Measurements from ENCODE around the gene PLPPR2.
"Not testable (repeated sequence)": the region's sequence is repeated elsewhere in the genome, so short reads cannot be mapped to it uniquely, and the experiment has no call there.

Gene PLPPR2, protein sequence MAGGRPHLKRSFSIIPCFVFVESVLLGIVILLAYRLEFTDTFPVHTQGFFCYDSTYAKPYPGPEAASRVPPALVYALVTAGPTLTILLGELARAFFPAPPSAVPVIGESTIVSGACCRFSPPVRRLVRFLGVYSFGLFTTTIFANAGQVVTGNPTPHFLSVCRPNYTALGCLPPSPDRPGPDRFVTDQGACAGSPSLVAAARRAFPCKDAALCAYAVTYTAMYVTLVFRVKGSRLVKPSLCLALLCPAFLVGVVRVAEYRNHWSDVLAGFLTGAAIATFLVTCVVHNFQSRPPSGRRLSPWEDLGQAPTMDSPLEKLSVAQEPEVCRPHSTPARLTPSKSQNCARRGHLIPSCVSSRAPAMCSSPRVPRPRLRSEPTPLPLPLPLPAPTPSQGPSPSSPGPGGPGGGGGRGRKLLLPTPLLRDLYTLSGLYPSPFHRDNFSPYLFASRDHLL

DNA sequence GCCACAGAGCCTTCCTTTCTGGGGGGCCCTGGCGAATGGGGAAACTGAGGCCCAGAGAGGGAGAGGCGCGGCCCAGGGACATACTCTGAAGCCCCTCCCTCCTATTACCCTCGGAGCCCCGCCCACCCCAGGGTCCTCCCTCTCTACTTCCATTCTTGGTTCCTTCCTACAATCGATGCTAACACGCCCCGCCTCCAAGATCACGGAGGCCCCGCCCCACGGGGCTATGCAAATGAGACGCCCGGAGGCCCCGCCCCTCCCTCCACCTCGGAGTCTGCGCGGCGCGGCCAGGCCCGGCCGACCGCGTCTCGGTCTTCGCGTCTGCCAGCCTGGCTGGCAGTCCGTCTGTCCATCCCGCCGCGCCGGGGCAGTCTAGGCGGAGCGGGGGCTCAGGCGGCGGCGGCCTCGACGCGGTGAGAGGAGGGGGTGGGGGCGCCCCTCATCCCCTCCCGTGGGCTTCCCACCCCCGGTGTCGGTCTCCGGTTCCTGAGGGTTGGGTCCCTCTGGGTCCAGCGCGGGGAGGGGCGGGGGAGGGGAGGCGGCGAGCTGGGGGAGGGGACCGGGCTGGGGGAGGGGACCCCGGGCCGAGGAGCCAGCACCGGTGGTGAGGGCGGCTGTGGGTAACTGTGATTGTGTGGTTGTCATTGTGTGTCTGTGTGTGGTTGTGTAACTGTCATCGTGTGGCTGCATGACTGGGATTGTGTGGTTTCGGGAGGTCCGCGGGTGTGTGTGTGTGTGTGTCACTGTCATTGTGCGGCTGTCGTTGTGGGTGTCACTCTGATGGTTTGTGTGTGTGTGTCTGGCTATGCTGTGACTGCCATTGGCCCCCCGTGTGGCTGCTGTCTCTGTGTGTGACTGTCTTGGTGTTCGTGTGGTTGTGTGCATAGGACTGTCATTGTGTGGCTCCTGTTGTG, at the start of gene PLPPR2:
PLPPR2 (plus strand) TSS at position 273 of the 914 bp plus-strand sequence. CDS start 2,242 bp downstream, outside the sequence.
- peak; percentile 39 to 69 for DNase-seq

DNA sequence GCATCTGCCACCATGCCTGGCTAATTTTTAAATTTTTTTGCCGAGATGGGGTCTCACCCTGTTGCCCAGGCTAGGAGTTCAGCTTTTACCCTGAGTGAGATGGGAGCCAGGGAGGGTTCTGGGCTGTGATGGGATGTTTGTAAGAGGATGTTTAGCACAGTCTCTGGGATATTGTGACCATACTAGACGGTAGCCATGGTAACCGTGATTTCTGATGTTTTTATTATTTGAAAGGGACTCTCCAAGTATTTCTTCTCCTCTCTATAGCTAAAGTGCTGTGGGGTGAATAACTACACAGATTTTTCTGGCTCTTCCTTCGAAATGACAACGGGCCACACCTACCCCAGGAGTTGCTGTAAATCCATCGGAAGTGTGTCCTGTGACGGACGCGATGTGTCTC, 48.9 kb upstream of the PLPPR2 start:
- no peak for DNase-seq

DNA sequence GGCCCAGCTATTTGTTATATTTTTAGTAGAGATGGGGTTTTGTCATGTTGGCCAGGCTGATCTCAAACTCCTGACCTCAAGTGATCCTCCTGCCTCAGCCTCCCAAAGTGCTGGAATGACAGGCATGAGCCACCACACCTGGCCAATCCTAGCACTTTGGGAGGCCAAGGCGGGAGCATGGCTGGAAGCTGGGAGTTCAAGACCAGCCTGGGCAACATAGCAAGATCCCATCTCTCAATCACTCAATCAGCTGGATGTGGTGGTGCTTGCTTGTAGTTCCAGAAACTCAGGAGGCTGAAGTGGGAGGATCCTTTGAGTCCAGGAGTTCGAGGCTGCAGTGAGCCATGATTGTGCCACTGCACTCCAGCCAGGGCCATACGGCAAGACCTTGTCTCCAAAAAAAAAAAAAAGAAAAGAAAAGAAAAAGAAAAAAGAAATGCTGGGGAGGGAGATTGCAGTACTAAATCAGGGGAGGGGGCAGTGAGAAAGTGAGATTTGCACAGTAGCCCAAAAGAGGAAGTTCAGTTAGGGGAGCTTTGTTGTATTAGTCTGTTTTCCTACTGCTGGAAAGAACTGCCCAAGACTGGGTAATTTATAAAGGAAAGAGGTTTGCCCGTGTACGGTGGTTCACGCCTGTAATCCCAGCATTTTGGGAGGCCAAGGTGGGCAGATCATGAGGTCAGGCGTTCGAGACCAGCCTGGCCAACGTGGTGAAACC, 34.8 kb upstream of the PLPPR2 start:
- DNase-seq = not testable (repeated sequence)

DNA sequence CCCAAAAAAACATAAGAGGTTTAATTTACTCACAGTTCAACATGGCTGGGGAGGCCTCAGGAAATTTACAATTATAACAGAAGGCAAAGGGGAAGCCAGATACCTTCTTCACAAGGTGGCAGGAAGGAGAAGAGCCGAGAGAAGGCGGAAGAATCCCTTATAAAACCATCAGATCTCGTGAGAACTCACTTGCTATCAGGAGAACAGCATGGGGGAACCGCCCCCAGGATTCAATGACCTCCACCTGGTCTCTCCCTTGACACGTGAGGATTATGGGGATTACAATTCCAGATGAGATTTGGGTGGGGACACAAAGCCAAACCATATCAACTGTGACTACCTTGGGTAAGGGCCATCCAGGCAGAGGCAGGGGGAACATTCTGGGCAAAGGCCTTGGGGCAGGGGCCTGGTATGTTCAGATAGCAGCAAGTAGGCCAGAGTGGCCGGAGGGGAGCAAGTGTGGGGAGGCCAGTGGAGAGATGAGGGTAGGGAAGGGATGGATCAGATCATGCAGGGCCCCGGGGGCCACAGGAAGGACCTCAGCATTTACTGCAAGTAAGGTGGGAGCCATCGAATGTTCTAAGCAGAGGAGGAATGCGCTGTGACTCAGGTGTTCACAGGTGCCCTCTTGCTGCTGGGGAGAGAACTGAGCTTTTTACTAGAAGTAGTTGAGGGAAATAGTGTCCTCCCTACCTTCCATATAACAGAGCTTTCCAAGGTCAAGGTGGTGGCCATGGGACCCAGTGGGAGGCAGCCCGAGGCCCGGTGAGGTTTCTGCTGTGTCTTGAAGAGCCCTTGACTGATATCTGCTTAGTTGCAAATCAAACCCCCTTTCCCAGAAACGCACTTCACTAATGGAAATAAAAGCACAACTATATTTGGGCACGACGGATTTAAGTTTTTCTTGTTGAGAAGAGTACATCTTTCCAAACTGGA, 33.8 kb upstream of the PLPPR2 start:
- no peak for DNase-seq

DNA sequence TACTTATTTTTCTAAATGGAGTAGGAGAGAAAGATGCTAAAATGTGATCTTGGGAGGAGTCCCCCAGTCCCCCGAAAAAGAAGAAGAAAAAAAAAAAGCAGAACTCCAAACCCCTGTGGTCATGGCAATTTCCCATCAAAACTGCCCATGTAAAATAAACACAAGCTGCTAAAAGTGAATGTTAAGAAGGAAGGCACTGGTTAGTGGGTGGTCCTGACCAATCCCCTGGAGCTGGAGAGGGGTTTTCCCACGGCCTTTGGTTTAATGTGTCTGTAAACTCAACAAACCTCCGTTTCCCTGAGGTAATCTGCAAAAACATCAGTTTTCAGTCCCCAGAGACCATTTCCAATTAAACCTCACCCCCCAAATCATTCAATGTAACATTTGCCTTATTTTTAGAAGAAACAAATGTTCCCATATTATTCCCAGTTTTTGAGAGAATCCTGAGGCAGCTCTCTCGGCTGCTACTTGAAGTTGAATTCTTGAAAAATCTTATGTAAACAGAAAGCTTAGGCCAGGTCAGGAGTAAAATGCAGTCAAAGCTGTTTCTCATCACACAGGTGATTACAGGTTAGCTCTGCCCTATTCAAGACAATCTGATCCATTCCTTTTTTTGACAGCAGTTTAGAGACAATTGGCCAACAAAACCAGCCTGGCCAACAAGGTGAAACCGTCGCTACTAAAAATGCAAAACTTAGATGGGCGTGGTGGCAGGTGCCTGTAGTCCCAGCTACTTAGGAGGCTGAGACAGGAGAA, 32.8 kb upstream of the PLPPR2 start:
- no peak for DNase-seq

DNA sequence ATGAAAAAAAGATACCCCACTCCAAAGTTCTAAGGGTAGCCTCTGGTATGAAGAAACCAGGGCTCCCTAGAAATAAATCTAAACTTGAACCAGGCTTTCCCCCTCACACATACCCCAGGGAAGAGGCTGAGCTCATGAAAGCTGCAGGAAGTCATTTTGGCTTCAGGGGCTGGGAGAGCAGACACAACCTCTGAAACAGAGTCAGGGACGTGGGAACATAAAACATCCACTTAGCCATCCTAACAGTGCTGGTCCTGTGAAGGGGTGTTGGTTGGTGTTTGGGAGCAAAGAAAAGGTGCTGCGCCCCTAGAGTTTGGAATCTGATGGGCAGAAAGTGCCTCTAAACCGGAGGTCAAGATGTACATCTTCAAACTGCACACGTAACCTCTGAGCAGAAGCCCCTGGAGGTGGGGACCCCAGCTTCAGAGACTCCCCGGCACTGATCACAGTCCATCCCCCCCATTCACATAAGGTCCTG, 31.6 kb upstream of the PLPPR2 start:
- DNase-seq = no peak

DNA sequence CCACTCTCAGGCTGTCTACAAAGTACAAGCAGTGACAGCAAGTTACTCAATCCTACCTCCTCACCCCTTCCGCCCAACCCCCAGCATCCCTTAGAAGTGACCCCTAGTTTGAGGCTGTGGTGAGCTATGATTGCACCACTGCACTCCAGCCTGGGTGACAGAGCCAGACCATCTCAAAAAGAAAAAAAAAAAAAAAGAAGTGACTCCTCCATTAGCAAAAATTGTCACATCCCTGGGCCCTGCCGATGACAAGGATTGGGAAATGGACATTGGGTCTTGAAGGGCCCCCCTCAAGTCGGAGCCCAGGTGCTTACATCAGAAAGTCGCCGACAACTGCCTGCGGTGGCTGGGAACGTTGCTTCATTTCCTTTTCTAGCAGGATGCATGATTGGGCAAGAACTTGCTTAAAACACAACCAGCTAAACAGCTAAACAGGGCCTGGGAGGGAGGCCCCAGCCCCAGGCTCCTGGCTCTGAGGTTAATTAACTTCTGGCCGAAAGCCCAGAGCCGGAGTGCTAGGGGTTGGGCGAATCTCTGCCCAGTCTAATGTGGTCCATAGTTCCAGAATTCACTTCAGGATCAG, 31.1 kb upstream of the PLPPR2 start:
- DNase-seq = peak in 1 of 2 experiments; percentile 30

DNA sequence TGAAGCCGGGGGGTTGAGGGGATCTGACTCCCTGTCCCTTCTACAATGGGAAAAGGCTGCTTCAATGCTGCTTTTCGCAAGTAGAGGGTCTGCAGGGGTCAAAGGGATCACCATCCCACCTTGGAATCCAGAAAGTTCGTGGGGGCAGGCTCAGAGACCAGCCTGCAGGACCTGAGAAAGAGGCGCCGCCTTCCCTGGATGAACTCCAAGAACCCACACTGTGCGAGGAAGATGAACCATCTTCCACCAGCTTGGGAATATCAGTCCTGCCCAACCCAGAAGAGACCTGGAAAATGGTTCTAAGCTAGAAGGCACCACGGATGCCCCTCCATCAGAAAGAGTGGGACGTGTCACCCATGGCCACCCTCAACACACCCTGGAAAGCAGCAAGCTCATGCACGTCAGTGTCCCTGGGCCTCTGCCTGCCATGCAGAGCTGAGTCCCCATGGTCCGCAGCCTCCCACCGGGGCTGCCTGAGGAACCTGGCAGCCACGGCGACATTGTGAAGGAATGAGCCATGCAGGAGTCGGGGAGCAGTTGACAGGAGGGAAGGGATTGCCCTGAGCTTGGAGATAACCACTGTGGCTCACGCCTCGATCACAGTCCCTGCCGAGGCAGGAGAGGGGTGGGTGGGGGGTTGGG, 30.4 kb upstream of the PLPPR2 start:
- DNase-seq = no peak

DNA sequence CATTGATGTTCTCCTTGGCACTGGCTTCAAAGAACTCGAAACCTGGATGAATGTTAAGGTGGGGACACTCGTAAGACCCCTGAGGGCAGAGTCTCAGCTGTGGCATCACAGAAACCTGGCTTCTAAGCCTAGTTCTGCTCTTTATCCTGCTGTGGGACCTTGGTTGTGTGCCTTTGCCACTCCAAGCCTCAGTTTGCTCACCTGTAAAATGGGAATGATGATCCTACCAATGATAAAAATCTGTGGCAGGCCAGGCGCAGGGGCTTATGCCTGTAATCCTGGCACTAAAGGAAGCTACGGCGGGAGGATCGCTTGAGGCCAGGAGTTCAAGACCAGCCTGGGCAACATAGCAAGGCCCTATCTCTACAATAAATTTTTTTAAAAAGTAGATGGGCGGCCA, 29.7 kb upstream of the PLPPR2 start:
- DNase-seq = no peak

DNA sequence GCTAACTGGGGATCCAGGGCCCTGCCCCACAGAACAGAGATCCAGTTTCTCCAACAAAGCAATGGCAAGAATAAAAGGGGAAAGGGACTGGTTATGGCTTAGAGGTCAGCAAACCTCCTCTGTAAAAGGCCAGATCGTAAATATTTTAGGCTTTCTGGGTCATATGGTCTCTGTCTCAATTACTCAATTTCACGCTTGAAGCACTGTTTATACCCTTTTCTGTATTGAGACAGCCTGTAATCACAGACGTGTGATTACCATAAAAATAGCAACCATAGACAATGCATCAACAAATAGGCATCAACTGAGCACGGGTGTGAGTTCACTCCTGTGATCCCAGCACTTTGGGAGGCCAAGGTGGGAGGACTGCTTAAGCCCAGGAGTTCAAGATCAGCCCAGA, 25.1 kb upstream of the PLPPR2 start:
- no peak for DNase-seq

DNA sequence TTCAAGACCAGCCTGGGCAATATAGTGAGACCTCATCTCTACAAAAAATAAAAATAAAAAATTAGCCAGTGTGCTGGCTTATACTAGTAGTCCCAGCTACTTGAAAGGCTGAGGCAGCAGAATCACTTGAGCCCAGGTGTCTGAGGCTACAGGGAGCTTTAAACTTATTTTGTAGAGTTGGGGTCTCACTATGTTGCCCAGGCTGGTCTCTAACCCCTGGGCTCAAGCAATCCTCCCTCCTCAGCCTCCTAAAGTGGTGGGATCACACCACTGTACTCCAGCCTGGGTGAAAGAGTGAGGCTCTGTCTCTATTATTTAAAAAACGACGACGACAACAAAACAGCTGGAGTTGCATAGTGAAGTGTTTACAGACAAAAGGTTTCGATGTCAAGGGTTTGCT, 23.7 kb upstream of the PLPPR2 start:
- DNase-seq = no peak

DNA sequence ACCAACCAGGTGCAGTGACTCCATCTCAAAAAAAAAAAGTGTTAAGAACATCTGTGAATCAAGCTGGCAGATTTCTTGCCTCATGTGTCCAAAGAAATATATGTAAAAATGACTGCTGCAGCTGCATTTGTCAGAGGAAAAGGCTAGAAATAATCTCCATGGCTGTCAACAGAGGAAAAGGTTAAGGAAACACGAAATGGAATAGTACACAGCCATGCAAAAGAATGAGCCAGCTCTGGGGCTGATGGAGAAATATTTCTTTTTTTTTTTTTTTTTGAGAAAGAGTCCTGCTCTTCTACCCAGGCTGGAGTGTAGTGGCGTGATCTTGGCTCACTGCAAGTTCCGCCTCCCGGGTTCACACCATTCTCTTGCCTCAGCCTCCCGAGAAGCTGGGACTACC, 22.4 kb upstream of the PLPPR2 start:
- DNase-seq = no peak

DNA sequence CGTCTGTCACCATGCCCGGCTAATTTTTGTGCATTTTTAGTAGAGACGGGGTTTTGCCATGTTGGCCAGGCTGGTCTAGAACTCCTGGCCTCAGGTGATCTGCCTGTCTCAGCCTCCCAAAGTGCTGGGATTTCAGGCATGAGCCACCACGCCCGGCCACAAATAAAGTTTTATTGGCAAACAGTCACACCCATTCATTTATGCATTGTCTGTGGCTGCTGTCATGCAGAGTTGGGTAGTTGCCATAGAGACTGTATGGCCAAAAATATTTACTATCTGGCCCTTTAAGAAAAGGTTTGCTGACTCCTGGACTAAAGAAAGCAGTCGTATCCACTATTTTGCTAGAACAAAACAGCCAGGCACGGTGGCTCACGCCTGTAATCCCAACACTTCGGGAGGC, 21.4 kb upstream of the PLPPR2 start:
- not testable (repeated sequence) for DNase-seq

DNA sequence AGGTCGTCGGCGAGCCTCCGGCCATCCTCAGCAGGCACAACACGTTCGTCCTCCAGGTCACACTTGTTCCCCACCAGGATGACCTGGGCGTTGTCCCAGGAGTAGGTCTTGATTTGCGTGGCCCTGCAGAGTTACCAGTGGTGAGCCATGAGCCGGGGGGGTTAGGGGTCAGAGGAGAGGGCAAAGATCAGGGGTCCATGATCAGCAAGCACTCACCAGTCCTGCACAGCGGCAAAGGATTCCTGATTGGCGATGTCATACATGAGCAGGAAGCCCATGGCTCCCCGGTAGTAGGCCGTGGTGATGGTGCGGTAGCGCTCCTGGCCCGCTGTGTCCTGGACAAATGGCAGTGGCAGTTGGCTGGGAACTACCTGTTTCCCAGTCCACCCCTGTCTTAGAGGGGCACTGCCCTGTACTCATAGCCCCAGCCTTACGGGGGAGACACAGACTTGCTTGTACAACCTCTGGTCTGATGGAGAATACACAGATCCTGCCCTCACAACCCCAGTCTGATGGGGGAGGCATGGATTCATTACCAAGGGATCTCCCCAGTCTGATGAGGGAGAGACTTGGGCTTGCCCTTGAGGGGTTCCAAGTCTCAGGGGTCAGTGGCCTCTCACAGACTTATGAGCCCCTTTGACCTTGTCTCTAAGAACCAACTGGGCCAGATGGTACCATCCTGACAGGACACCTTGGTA, 19.6 kb upstream of the PLPPR2 start:
- DNase-seq = no peak

DNA sequence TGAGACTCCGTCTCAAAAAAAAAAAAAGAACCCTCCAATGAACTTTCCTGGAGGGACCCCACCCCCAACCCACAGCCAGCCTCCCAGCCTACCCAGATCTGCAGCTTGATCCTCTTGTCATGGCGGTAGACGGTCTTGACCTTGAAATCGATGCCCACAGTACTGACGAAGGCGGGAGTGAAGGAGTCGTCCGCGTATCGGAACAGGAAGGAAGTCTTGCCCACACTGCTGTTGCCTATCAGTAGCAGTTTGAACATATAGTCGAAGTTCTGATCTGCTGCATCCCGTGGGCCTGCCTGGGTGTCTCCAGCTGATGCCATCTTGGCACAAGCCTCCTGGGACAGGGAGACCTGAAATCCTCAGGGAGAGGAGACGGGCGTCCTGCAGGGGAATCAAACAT, 18.2 kb upstream of the PLPPR2 start:
- no peak for DNase-seq

DNA sequence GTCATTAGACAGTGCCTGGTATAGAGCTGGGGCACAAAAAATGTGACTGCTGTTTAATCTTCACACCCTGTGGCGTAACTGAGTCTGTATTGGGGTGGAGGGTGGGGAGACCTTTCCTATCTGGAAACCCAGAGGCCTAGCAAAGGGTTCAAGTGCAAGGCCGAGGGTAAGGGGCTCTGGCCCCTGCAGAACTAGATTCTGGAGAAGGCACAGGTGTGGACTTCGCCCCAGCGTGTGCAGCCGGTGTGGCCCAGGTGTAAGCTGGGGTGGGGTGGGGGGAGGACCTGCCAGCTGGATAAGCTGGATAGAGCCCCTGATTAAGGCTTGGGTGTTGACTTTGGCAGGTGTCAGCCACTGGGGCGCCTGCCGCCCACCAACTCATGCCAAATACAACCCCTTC, 17.1 kb upstream of the PLPPR2 start:
- no peak for DNase-seq

DNA sequence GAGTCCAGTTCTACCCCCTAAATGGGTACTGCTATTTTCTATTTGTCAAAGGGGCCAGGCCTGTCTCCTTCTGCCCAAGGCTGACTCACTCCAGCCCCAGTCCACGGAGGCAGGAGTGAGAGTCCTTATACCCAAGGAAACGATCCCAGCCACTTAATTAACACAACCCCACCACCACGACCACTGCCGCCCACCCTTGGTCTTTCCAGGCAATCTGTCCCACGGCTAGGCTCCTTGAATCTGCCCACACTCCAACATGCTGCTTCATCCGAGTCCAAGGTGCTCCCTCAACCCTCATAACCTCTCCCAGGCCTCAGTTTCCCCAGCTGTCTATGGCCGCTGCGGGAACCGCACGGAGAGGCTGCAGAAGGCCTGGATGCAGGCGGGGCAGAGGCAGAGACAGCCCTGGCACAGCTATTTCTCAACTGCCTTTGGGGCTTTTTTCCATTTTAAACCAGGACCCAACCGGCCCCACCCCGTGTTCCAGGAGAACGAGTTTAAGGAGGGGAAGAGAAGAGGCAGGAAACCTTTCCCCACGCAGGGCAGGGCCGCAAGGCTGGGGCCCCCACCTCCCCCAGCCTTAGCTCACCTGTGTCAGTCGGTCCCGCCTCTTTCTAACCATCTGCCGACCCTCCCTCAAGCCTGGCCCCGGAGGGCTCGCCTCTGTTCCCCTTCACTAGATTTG, 16.5 kb upstream of the PLPPR2 start:
- no peak for DNase-seq

DNA sequence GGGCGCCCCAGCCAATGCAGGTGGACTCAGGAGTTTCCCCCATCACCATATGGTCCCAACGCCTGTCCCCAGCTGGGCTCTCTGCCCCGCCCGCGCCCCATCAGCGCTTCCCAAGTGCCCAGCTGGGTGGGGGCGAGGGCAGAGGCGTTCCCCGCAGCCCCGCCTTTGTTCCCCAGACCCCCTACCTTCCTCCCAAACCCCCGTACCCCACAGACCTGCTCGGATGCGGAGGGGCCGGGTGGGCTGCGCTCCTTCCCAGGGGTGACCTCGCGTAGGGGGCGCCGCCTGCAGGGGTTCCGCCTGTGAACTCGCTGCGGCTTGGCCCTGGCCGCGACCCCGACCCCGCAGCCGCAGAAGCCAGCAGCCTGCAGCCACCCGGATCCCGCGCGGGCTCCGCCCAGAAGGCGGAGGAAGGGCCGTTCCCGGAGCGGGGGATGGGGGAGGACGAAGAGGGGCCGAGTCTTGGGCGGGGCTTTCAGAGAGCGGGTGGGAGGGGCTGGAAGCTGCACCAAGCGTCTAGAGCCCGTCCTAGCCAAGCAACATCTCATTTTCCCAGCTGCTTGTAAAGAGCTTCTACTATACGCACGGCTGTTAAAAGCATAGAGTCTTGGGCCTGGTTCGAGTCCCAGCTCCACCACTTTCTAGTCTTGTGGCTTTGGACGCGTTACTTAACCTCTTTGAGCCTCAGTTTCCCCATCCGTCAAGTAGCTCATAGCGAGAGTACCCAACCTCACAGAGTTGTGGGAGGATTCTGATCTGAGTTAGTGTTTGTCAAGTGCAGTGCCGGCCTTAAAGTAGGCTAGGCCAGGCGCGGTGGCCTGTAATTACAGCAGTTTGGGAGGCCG, 15.8 kb upstream of the PLPPR2 start, which contains the start of gene RAB3D:
RAB3D (minus strand) TSS at position 404 of the 845 bp plus-strand sequence. CDS start 2,258 bp downstream, outside the sequence.
- peak in 1 of 2 experiments; percentile 48 for DNase-seq
